Left lung (tissue), 10 donors: ENCODE data around the gene CACNA2D3. TPM values are rescaled to one million over a fixed set of nuclear protein-coding genes. Genes with fewer than 3 reads are reported as not detected.

Experiments
- ATAC-seq: fragments of 200-7000 bp; cut with Tn5 transposase; one replicate; pipeline ENCODE4 v1.9.1; 2020; ENCODE audit warnings: moderate library complexity
- DNase-seq, 4 donors: peaks; one replicate each; pipeline ENCODE4 v3.0.0-alpha.2; 2013 to 2020
- H3K27ac ChIP-seq, 2 donors: fragments of 200-600 bp; sonication (generic) in 1 of 2; one replicate each; pipeline versions ENCODE4 v1.5.0 to v1.8.0; 2020 to 2021
- H3K27me3 ChIP-seq, 2 donors: fragments of 200-600 bp; sonication (generic) in 1 of 2; one replicate each; pipeline versions ENCODE4 v1.5.0 to v1.8.0; 2020 to 2021
- H3K36me3 ChIP-seq, 2 donors: fragments of 200-600 bp; sonication (generic) in 1 of 2; one replicate each; pipeline versions ENCODE4 v1.5.0 to v1.8.0; 2020 to 2021
- H3K4me1 ChIP-seq, 2 donors: fragments of 200-600 bp; one replicate each; pipeline ENCODE4 v1.8.0; 2021
- H3K4me3 ChIP-seq, 2 donors: fragments of 200-600 bp; sonication (generic) in 1 of 2; one replicate each; pipeline versions ENCODE4 v1.5.0 to v1.8.0; 2020 to 2021; ENCODE audit warnings: mild to moderate bottlenecking in 1 of 2
- H3K9me3 ChIP-seq, 2 donors: fragments of 200-600 bp; sonication (generic) in 1 of 2; one replicate each; pipeline versions ENCODE4 v1.5.0 to v1.8.0; 2020 to 2021
- intact Hi-C, 2 donors: fragments of 100-400 bp; cut with DNase I; formaldehyde crosslinking; loops; one replicate each; pipeline versions ENCODE4 v1.11.2 to v1.14.2; 2022
- polyA plus RNA-seq, 6 donors: library from polyadenylated mRNA; unstranded; fragments of 120-200 nt; gene quantifications; one replicate each; pipeline ENCODE4 v1.2.1, GENCODE V29; 2013; ENCODE audit not compliant: insufficient read length in 6 of 6
- total RNA-seq, 2 donors: library from RNA; stranded (reverse); fragmentation: NEBNext Ultra II Directional; extraction: Animal tissue kit (Norgen Biotek cat#: 25700); gene quantifications; one replicate each; pipeline ENCODE4 v1.2.1, GENCODE V29; 2021
- TF ChIP-seq, protein P1 (sequence below), 2 donors: fragments of 200-600 bp; sonication (generic) in 1 of 2; IDR thresholded peaks; one replicate each; pipeline versions ENCODE4 v1.5.0 to v1.8.0; 2021; ENCODE audit warnings: antibody characterized with exemption in 2 of 2
- donor health status: DM: no; HTN: yes; CAD: no.
- donor health status: DM: no; HTN: no; CAD: no.

CACNA2D3 gene
- total and polyA plus RNA-seq, 8 donors, result 1.1 to 2.7 (median 1.5) TPM

DNA sequence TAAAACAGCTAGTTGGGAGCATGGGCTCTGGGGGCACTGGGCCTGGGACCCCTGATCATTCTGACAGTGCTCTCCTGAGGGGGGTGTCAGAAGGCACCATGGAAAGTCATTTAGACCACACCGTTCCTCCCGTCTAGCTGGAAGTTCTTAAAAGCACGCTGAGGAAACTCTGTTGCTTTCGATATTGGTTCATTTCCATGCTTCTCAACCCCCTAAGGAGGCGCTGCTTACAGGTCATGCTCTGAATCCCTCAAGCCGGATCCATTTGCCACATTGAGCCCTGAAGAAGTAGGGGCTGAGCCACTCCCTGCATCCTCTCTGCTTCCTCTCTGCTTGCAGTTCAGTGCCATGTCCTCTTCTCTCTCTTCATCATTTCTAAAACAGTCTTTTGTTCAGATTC is 187.2 kb downstream of the CACNA2D3 start:
- H3K4me1 ChIP-seq, result no peaks in the 10 kb centered on the region

DNA sequence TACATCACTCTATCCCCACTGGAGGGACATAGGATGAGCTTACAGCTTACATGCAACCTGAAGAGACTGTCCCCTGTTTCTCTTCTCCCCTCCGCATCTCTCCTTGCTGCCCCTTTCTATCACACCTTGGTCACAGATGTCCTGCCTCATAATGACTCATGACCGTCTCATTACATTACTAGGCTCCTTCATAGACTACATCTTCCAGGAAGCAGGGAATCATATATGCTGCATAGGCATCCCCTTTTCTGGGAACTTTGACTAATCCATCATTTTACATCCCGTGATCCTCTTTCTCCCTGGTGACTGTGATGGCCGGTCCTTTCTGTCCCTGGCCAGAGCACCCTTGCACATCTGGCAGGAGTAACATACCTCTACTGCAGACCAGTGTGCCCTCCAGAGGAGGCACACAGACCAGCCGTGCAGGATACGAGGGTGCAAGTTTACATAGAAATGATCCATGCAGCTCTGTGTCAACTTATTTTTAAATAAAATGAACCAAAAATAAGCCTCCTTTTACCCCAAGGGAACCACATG is 188.9 kb downstream of the CACNA2D3 start:
- Histone ChIP-seq H3K4me1 (no peaks in the 10 kb centered on the region), H3K4me3 (no peak overlapping the region), H3K9me3 (peaks cover 0 to 9% of the 10 kb centered on the region in 2 donors), H3K36me3 (no peaks in the 10 kb centered on the region), H3K27me3 (no peaks in the 10 kb centered on the region), H3K27ac (no peak overlapping the region)
- intact Hi-C loops, result no loop called here
- DNase-seq (no peak), ATAC-seq (no peak)
- TF ChIP-seq, protein P1, sequence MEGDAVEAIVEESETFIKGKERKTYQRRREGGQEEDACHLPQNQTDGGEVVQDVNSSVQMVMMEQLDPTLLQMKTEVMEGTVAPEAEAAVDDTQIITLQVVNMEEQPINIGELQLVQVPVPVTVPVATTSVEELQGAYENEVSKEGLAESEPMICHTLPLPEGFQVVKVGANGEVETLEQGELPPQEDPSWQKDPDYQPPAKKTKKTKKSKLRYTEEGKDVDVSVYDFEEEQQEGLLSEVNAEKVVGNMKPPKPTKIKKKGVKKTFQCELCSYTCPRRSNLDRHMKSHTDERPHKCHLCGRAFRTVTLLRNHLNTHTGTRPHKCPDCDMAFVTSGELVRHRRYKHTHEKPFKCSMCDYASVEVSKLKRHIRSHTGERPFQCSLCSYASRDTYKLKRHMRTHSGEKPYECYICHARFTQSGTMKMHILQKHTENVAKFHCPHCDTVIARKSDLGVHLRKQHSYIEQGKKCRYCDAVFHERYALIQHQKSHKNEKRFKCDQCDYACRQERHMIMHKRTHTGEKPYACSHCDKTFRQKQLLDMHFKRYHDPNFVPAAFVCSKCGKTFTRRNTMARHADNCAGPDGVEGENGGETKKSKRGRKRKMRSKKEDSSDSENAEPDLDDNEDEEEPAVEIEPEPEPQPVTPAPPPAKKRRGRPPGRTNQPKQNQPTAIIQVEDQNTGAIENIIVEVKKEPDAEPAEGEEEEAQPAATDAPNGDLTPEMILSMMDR (IDR thresholded peaks at IDR 0.05), result no peak

More for the DNA sequence above, 187.2 kb downstream of the CACNA2D3 start:
- Histone ChIP-seq H3K36me3 (no peaks in the 10 kb centered on the region), H3K27me3 (no peaks in the 10 kb centered on the region), H3K4me3 (no peak overlapping the region), H3K27ac (no peak overlapping the region), H3K9me3 (peaks cover 0 to 9% of the 10 kb centered on the region in 2 donors)
- TF ChIP-seq, protein P1 (IDR thresholded peaks at IDR 0.05), result no peak
- intact Hi-C loops, result no loop called here
- DNase-seq (no peak), ATAC-seq (no peak)

DNA sequence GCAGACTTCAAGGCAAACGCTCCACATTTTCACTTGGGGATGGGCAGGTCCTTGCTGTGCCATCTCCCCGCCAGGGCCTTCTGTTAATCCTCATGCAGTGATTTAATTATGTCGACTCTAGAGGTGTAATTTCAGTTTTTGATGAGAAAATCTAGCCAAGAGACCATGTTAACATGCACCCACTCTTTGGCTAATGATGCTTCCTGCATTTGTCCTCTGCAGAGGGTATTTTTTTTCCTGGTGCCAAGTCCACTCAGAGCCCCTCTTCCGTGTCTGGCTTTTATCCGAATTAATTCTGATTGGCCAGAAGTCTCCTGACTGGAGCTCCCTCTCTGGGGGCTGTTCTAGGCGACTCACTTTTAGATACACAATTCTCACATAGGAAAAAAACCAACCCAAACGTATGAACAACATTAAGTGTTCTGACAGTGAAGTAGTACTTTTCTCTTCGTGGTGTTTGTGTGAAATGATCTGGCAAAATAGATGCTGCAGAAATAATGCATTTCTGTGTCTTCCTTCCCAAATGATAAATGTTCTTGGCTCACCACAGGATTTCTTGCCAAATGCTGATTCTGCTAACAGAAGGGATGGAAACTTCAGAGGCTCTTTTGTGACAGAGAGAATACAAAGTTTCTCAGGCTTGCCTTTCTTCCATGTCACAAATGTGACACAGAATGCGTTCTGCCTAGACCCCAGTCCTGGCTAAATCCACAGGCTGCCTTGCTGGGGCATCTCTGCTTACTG is 190.0 kb downstream of the CACNA2D3 start:
- TF ChIP-seq, protein P1 (IDR thresholded peaks at IDR 0.05), result no peak
- Histone ChIP-seq H3K27me3 (no peaks in the 10 kb centered on the region), H3K4me1 (no peaks in the 10 kb centered on the region), H3K9me3 (peaks cover 0 to 9% of the 10 kb centered on the region in 2 donors), H3K36me3 (no peaks in the 10 kb centered on the region), H3K4me3 (no peak overlapping the region), H3K27ac (no peak overlapping the region)
- no peak for DNase-seq
- no peak for ATAC-seq
- intact Hi-C loops, result no loop called here

DNA sequence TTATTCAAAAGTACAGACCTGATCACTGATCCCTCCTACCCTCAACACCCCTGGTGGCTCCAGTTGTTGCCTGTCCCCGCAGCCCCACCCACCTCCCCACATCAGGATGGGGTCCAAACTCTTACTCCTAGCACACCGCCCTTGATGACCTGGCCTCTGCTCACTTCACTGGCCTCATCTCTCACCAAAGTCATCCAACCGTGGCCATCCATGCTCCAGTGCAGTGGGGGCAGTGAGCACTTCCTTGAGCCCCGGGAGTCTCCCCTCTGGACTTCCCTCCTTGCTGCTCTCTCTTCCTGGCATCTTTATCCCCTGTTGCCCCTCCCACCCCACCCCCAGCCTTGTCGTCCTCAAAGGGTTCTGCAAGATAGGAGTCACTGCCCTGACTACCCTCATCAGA is 191.1 kb downstream of the CACNA2D3 start:
- TF ChIP-seq, protein P1 (IDR thresholded peaks at IDR 0.05), result no peak

DNA sequence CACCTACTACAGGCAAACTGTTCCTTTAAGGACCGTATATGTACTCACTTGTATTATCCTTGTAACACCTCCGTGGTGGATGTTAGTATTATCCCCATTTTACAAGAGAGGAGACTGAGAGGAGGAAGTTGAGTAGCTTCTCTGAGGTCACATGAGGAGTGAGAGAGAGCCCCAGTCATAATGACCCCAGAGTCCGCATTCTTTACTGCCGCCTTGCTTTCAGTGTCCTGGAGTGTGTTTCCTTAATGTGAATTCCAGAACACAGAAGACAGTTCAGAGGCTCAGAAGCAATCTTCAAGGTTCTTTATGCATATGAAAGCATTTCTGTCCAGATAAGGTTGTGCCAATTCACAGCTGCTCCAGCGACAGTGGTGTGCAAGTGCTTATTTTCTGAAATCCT is 199.2 kb downstream of the CACNA2D3 start:
- H3K27ac ChIP-seq, result no peak overlapping the region
- no peaks in the 10 kb centered on the region for H3K36me3 ChIP-seq
- H3K4me3 ChIP-seq, result no peak overlapping the region
- ATAC-seq (no peak), DNase-seq (no peak)
- intact Hi-C loops, result no loop called here
- H3K27me3 ChIP-seq, result no peaks in the 10 kb centered on the region
- TF ChIP-seq, protein P1 (IDR thresholded peaks at IDR 0.05), result no peak
- H3K4me1 ChIP-seq, result no peaks in the 10 kb centered on the region
- H3K9me3 ChIP-seq, result no peaks in the 10 kb centered on the region

More for the DNA sequence above, 191.1 kb downstream of the CACNA2D3 start:
- ATAC-seq, result no peak
- DNase-seq, result no peak
- intact Hi-C loops, result no loop called here
- H3K4me3 ChIP-seq, result no peak overlapping the region
- H3K27me3 ChIP-seq, result no peaks in the 10 kb centered on the region
- H3K4me1 ChIP-seq, result no peaks in the 10 kb centered on the region
- H3K27ac ChIP-seq, result no peak overlapping the region
- H3K9me3 ChIP-seq, result peaks cover 0 to 9% of the 10 kb centered on the region in 2 donors
- no peaks in the 10 kb centered on the region for H3K36me3 ChIP-seq
